C4-2B (cell line): Measurements from ENCODE around the gene SOX15.

ENCODE experiments used
- H3K27ac ChIP-seq: fragments of 450-650 bp; 2 replicates; pipeline ENCODE4 v1.5.1; 2017
- ZFX ChIP-seq: fragments of 450-650 bp; IDR thresholded peaks from 2 replicates; pipeline ENCODE4 v1.6.1; 2017
- TF ChIP-seq, protein P1 (sequence below): fragments of 450-650 bp; conservative IDR thresholded peaks from 2 replicates; pipeline ENCODE4 v1.5.1; 2017; ENCODE audit warnings: mild to moderate bottlenecking

The SOX15 gene

DNA sequence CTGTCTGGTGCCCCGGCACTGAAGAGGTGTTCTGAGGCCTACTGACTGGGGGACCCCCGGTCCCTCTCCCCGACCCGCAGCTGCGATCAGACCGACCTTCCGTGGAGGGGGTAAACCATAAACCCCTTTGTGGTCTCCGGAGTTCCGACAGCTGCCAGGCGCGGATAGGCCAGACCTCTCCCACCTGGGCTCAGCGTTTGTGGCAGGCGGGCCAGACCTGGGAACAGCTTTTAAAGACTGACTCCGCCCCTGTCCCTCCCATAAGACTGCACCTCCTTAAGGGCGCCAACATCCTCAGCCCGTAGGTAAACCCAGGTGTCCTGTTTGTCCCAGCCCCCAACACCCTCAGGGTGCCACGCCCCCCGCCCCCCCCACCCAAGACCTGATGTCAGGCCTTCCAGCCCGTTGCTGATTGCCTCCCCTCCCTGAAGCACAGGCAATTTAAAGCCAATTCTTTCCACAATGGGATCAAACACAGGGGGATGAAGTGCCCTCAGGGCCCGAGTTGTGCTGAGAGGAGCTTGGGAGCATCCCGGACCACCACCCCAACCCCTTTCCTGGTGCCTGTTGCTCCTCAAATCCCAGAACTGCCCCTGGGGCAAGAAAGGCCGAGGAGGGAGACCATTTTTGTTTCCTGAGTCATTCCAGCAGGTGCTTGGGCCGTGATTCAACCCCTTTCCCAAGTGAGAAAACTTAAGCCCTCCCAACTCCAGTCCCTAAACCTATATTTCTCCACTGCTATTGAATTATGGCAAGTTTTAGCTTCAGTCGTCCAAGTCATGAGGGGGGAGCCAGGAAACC, at the start of gene SOX15:
SOX15 (minus strand) TSS at position 204 of the 801 bp plus-strand sequence. CDS start 418 bp downstream, outside the sequence.
- no peak within 1 kb of the TSS for H3K27ac ChIP-seq
- TF ChIP-seq, protein P1, sequence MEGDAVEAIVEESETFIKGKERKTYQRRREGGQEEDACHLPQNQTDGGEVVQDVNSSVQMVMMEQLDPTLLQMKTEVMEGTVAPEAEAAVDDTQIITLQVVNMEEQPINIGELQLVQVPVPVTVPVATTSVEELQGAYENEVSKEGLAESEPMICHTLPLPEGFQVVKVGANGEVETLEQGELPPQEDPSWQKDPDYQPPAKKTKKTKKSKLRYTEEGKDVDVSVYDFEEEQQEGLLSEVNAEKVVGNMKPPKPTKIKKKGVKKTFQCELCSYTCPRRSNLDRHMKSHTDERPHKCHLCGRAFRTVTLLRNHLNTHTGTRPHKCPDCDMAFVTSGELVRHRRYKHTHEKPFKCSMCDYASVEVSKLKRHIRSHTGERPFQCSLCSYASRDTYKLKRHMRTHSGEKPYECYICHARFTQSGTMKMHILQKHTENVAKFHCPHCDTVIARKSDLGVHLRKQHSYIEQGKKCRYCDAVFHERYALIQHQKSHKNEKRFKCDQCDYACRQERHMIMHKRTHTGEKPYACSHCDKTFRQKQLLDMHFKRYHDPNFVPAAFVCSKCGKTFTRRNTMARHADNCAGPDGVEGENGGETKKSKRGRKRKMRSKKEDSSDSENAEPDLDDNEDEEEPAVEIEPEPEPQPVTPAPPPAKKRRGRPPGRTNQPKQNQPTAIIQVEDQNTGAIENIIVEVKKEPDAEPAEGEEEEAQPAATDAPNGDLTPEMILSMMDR, result no peak
- TF ChIP-seq ZFX, result no peak

DNA sequence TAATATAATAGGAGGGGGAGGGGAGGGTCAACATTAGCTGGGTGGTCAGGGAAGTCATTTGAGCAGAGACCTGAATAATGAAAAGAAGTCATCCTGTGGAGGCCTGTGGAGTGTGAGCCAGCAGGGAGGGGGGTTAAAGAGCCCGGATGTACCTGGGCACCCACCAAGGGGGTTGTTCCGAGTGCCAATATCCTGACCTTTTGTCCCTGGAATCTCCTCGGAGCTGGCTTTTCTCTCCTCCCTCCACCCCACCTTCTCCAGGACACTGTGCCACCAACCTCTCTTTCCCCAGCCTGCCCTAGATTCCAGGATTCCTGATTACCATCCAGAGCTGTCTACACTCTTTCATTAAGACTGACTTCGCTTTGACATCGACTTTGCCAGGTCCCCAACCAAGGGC, 46.3 kb upstream of the SOX15 start:
- TF ChIP-seq ZFX, result no peak
- TF ChIP-seq, protein P1, result no peak

DNA sequence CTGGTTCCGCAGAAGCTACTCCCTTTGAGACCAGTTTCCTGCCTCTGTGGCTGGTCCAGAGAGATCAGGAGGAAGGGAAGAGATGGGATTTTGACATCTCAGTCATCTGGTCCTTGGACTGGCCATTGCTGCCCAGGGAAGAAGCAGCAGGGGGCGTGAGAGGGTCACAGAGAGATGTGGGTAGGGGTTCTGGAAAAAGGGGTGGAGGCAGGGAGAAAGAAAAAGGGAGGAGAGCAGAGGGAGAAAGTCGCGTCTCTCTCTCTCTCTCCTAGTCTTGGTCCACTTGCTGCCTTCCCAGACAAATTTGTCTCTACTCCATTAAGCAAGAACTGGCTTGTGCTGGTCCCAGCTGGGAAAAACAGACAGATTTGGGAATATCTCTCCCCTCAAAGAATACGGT, 44.5 kb upstream of the SOX15 start:
- TF ChIP-seq ZFX, result no peak
- TF ChIP-seq, protein P1, result no peak; the same call in 1 of the 2 replicates
- H3K27ac ChIP-seq, result no peak overlapping the region

More for the DNA sequence above, 46.3 kb upstream of the SOX15 start:
- H3K27ac ChIP-seq, result no peak overlapping the region

DNA sequence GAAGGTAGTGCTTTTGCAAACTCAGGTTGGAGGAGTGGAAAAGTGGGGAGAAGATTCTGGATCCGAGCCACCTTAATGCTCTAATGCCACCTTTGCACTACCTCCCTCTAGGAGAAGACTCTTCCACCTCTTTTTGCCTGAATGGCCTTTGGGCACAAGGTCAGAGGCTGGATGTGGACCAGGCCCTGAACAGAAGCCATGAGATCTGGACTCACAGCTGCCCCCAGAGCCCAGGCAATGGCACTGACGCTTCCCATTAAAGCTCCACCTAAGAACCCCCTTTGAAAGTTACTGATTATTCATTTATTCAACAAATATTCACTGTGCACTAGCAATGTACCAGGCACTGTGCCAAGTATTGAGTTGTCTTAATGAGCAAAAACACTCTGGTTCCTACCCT, 43.2 kb upstream of the SOX15 start:
- no peak for TF ChIP-seq ZFX
- TF ChIP-seq, protein P1, result no peak
- H3K27ac ChIP-seq, result no peak overlapping the region

DNA sequence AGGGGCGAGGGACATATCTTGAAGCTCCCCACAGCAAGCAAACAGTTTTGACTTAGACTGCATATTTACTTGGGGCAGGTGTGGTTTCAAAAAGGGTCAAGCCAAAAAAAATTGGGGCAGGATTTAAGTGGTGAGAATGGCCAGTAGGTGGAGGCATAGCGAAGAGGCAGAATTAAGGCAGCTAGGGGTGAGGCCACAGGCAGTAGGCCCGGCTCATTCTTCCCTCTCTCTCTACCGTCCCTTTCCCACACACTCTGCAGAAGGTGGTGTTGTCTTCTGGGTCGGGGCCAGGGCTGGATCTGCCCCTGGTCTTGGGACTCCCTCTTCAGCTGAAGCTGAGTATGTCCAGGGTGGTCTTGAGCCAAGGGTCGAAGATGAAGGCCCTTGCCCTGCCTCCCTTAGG, 42.6 kb upstream of the SOX15 start:
- TF ChIP-seq, protein P1, result peak; percentile 79
- no peak for TF ChIP-seq ZFX
- no peak overlapping the region for H3K27ac ChIP-seq

DNA sequence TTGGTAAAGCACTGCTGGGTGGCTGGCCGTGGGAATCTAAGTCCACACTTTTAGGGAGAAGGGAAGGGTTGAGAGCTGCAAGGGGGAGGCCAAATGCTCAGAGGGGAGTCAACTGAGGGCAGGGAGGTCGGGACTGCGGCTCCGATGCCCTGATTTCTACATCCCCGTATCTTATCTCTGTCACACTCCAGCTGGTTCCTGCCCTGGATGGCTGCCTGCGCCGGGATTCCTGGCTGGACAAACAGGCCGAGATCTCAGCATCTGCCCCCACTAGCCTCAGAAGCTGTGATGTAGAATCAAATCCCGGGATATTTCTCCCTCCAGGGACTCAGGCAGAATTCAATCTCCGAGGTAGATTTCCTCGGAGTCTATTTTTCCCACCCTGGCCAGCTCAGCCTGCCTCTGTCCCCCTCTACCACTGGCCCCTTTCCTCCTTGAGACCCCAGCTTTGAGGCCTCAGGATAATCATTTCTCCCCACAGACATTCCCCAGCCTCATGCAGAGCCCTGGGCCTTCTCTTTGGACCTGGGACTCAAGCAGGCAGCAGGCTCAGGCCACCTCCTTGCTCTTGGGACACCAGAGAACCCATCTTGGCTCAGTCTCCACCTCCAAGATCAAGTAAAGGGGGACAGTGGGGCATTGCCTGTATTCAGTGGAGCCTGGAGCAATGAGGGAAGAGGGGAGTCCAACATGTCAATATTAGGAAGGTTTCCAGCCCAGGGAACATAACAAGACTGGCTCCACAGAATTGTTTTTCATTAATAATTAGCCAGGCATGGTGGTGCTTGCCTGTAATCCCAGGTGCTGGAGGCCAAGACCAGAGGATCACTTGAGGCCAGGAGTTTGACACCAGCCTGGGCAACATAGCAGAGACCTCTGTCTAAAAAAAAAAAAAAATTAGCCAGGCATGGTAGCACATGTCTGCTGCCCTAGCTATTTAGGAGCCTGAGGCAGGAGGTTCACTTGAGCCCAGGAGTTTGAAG, 41.8 kb upstream of the SOX15 start:
- TF ChIP-seq ZFX, result no peak
- TF ChIP-seq, protein P1, result no peak
- no peak overlapping the region for H3K27ac ChIP-seq
